Choroid plexus epithelial cell (primary cell): Measurements from ENCODE around the gene GNLY.
"Not testable (repeated sequence)": the region's sequence is repeated elsewhere in the genome, so short reads cannot be mapped to it uniquely, and the experiment has no call there.

Experiments used
- DNase-seq: peaks from one replicate; pipeline ENCODE4 v3.0.0-alpha.2; 2010; ENCODE audit warnings: low read depth
- H3K4me3 ChIP-seq: 2 replicates; pipeline ENCODE4 v1.5.1; 2011; ENCODE audit warnings: low read depth, mild to moderate bottlenecking, control low read depth, low read length, moderate library complexity
- TF ChIP-seq, protein P1 (sequence below): conservative IDR thresholded peaks from 2 replicates; pipeline ENCODE4 v1.5.1; 2011; ENCODE audit warnings: low read depth, mild to moderate bottlenecking, control low read depth, inconsistent platforms, low read length, moderate library complexity

GNLY gene

DNA sequence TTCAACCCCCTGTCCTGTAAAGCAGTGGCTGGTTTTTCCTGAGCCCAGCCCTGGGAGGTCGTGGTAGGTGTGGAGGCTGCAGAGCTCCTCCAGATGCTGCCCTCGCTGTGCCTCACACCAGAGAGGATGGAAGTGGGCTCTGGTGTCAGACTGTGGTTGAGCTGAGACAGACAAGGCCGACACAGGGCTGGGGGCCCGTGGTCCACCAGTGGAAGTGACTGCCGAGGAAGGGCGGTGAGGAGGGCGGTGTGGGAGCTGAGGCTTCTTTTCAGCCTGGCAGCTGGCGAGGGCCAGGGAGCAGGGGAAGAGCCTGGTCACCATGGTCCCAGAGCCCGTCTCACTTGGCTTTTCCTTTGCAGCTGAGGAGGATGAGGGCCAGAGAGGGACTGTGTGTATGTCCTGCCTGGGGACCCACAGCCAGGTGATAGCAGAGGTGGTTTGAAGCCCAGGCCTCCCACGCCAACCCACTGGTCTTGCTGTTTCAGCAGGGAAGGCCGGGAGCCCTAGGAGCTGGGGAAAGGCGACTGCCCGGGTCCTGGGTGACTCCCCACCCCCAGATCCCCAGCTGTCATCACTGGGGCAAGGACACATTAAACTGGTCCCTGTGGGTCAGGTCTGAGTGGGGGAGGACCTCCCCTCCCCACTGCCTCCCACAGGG is 34.7 kb upstream of the GNLY start:
- DNase-seq, result no peak
- no peak overlapping the region for H3K4me3 ChIP-seq
- TF ChIP-seq, protein P1, sequence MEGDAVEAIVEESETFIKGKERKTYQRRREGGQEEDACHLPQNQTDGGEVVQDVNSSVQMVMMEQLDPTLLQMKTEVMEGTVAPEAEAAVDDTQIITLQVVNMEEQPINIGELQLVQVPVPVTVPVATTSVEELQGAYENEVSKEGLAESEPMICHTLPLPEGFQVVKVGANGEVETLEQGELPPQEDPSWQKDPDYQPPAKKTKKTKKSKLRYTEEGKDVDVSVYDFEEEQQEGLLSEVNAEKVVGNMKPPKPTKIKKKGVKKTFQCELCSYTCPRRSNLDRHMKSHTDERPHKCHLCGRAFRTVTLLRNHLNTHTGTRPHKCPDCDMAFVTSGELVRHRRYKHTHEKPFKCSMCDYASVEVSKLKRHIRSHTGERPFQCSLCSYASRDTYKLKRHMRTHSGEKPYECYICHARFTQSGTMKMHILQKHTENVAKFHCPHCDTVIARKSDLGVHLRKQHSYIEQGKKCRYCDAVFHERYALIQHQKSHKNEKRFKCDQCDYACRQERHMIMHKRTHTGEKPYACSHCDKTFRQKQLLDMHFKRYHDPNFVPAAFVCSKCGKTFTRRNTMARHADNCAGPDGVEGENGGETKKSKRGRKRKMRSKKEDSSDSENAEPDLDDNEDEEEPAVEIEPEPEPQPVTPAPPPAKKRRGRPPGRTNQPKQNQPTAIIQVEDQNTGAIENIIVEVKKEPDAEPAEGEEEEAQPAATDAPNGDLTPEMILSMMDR, result no peak

DNA sequence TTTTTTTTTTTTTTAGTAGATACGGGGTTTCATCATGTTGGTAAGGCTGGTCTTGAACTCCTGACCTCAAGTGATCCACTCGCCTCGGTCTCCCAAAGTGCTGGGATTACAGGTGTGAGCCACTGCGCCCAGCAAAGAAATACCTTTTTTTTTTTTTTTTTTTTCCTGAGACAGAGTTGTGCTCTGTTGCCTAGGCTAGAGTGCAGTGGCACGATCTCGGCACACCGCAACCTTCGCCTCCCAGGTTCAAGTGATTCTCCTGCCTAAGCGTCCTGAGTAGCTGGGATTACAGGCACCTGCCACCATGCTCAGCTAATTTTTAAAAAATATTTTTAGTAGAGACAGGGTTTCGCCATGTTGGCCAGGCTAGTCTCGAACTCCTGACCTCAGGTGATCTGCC is 33.9 kb upstream of the GNLY start:
- H3K4me3 ChIP-seq, DNase-seq: not testable (repeated sequence)

DNA sequence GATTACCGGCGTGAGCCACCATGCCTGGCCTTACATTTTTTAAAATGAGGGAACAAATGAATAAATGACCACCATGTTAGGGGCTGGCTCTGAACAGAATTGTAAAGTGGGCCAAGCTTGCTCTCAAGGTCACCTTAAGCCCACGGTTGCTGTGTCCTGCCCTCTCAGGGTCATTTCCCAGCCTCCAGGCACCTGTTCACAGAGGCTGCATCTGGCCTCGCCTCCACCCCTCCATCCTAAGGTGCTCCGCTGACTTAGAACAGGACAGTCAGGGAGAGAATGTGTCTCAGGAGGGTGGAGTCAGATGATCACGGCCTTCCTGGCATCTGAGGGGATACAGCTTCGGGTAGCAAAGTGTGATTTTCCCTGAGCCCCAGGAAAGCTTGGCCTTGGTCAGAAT is 33.4 kb upstream of the GNLY start:
- TF ChIP-seq, protein P1, result no peak
- no peak for DNase-seq
- no peak overlapping the region for H3K4me3 ChIP-seq

DNA sequence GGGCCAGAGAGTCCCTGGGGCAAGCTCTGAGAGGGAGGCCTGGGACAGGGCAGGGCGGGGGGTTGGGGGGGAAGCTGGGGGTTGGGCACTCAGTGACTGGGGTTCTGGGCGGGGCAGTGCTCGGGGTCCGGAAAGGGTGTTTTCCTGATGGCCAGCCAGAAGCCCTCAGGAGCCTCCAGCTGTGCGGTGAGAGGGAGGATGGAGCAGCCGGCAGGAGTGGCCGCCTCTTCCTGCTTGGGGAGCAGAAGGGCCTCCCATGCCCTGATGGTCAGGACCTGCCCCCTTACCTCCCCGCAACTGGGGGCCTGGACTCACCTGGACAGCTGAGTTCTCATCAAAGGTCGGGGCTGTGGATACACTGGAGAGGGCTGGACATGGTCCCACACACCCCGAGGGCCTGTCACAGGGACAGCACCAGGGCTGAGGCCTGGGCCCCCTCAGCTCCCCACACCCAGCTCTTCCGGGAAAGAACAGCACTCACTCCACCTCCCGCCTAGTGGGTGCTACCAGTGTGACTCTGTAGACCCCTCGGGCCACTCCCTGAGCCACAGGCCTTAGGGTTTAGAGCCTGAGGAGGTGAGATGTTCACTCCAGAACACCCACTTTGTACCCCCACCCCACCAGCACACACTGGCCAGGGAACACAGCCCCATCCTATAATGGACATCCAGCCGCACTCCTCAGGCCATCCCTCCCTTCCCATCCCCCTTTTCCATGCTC is 32.9 kb upstream of the GNLY start:
- no peak for DNase-seq
- TF ChIP-seq, protein P1, result no peak
- no peak overlapping the region for H3K4me3 ChIP-seq

DNA sequence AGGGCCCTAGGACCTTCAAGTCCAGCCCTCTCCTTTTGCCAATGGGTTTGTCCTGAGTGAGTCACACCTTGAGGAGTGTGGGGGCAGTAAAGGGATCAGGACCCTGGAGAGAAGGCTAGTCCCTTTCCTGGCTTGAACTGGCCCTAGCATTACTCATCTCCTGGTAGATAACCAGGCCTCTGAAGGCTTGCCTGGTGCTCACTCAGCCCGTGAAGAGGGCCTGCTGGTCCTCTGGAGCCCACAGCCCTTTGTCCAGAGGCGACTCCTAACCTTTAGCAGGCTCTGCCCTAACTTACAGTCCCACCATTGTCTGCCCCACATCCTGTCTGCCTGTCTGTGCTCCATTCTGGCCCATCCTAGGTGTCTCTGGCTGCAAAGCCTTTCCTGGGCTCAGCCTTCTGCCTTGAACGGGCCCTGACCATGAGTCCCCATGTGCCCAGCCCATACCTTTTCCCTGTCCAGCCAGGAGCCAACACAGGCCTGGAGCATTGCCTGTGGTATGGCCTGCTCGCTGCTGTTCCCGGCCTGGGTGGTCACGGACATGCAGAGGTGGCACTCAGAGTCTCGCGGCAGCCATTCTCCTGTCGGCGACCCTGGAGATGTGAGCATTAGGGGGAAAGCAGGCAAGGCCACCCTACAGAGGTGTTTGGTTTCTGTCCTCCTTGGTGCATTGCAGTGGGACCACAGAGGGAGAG is 31.1 kb upstream of the GNLY start:
- peak; percentile 87 for DNase-seq
- H3K4me3 ChIP-seq, result no peak overlapping the region
- TF ChIP-seq, protein P1, result no peak

DNA sequence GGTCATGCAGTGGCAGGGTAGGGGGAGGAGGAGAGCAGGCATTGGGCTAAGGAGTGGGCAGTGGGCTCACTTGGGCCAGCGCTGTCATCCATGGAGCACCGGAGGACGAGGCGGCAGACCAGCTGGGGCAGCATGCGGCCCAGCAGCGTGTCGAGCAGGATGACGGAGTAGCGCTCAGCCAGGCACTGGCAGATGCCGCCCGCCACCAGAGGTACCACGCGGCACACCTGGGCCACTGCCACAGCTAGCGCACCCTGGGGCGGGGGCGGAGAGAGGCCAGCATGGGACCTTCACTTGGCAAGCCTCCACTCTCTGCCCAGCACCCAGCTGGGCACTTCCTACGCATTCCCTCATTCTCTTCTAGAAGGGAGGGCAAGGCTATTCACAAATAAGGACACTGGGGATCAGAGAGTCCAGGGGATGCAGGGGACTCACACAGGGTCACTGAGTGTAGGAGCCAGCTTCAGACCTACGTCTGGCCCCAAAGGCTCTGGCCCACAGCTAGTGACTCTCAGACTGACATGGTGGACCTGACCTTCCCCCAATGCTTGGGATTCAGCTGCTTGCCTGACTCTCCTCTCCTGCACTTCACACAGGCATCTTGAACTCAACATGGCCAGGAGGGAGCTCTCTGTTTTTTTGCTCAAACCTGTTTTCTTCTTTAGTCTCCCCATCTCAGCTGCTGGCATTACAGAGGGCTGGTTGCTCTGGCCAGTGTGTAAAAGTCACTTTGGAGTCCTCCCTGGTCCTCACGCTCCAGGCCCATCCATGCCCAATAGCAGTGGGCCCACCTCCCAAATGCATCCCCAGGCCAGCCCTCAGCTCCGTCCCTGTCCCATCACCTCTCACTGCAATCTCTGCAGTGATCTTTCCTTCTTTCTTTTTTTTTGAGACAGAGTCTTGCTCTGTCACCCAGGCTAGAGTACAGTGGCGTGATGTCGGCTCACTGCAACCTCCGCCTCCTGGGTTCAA is 30.3 kb upstream of the GNLY start:
- DNase-seq, result no peak
- TF ChIP-seq, protein P1, result no peak
- no peak overlapping the region for H3K4me3 ChIP-seq
